HG03521 (cell line): ENCODE measurements around the gene NUP50.
"Not testable (repeated sequence)": the region's sequence is repeated elsewhere in the genome, so short reads cannot be mapped to it uniquely, and the experiment has no call there.

Source experiments
- ATAC-seq: cut with Tn5 transposase; IDR thresholded peaks from one replicate; pipeline ENCODE4 v1.9.1; 2021; ENCODE audit warnings: mild to moderate bottlenecking, moderate library complexity; ENCODE audit not compliant: unreplicated experiment

The NUP50 gene

DNA sequence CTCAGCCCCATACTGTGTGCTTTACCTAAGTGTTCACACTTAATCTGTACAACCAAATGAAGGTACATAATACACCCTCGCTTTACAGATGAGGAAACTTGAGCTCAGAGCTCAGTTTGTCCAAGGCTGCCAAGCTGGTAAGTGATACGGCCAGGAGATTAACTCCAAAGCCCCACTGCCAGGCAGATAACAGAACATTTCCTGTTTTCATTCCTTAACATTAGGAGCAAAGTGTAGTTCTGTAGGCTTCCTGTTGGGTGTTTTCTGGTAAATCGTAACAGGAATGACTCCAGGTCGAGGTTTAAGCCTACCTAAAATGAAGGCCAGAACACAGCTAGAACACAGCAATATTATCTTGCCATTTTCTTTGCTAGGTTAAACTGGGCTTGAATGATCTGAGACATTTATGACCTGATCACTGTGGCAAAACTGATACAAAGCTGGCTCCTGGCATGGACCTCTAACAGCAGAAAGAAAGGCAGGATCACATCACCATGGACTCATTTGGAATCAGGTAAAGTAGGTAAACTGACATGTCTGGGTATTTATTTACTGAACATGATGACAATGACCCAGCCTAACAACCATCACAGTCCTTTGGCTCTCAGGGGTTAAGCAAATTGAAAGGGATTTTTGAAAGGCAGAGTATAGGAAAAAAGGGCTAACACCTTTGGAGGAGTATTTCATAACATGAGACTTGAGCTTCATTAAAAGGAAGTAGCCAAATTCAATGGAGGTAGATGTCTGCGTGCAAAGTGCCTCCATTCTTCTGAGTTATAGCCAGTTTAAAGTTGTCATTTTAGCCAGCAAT, 3.9 kb upstream of the NUP50 start:
- ATAC-seq: no peak

DNA sequence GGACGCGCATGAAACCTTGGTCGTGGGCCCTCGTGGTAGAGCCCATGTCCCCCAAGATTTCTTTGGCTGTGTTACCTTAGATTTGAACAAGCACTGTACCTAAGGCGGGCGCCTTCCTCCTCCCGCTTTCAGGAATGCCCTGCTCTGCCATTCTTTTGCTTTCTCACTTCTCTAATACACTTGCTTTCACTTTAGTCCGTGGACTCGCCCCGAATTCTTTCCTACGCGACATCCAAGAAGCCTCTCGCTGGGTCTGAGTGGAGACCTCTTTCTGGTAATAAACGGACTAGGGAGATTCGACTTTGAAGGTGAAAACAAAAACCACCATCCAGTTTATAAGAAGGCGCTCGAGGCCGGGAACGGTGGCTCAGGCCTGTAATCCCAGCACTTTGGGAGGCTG, 1.2 kb upstream of the NUP50 start:
- ATAC-seq: no peak

DNA sequence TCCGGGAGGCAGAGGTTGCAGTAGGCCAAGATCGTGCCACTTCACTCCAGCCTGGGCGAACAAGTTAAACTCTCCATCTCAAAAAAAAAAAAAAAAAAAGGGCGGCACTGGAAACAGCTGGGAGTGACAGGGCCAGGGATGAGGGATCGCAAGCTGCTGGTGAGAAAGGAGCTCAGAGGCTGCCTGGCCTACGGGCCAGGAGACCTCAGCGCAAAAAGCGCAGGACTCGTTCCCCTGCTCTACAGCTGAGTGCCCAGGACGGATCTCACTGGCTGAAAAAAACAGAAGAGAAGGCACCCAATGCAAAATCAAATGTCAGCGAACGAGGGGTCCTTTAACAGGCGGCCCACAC, 650 bp upstream of the NUP50 start:
- ATAC-seq: no peak

DNA sequence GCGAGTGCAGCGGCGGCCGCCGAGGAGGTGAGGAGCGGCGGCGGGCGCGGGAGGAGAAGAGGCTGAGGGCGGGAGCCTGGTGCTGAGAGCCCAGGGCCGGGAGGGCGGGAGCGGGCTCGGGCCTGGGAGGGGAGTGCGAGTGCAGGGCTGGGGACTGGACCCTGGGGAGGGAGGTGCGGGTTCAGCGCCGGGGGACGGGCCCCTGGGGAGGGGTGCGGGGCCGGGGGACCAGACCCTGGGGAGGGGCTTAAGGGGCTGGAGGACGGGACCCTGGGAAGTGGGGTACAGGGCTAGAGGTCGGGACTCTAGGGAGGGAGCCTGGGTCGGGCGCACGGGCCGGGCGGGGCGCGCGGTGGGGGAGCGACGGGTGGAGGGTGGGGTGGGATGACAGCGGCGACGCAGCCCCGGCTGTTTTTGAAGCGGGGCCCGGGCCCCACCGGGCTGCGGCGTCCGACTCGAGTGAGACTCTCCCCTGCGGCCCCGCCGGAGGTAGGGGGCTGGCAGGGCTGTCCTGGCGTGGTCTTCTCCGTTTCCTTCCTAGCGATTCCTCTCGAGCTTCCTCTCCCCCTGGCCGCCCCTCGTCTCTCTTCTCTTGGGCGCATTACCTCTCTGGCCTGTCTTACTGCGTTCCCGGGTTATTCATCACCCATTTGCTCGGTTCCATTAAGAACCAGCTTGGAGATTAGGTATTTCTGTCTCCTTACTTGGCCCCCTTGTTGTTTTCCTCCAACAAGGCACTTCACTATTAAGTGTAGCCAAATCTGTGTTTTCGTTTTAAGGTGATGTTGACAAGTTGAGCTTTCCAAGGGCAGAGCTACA, 754 bp downstream of the NUP50 start:
- ATAC-seq: peak; percentile 24

DNA sequence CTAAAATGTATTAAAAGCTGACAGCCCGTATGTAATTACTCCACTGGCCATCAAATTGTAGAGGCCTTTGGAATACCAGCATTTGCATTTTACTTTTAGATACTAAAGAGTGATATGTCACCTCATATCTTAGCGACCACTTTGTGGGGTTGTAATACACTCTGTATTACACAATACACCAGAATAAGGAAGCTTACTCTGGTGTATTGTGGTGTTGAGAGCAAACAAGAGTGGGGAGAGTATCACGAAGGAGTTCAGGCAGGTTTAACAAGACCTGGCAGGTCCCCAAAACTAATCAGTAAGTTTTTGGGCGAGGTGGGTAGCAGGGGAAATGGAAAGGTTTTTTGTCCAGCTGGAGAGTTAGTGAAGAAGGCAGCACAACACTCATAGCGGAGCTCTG, 3.2 kb downstream of the NUP50 start:
- no peak for ATAC-seq

DNA sequence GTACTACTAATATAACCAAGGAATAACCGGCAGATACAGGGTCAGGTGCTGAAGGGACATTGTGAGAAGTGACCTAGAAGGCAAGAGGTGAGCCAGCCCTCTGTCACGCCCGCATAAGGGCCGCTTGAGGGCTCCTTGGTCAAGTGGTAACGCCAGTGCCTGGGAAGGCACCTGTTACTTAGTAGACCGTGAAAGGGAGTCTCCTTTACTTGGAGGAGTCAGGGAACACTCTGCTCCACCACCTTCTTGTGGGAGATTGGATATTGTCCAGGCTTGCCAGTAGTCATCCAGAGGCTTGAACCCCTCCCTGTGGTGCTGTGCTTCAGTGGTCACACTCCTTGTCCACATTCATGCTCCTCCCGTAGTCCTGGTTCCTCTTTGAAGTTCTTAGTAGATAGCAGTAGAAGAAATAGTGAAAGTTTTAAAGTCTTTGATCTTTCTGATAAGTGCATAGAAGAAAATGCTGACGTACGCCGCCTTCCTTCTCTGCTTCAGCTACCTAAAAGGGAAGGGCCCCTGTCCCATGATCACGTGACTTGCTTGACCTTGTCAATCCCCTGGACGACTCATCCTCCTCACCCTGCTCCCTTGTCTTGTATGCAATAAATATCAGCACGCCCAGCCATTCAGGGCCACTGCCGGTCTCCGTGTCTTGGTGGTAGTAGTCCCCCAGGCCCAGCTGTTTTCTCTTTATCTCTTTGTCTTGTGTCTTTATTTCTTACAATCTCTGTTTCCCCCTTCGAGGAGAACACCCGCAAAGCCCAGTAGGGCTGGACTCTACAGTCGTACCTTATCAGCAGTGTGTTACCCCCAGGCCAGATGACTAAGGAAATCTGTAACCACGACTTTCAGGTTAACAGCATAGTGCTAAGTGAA, 6.1 kb downstream of the NUP50 start:
- ATAC-seq: no peak

DNA sequence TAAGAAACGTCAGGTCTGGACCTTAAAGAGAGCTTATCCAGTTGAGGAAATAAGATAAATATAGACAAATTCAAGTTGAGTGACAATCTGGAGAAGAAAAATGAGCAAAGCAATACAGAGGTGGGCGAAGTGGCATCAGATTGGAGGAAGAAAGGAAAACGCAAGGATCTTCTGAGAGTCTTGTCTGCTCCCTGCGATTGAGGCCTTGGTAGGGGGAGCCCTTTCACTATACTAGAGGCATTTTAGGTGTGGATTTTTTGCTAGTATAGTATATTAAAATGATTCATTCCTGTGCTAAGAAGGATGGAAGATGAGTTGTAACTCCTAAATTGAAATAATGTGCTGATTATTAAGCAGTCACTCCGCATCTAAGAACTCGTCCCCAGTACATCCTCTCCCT, 8.1 kb downstream of the NUP50 start:
- no peak for ATAC-seq

DNA sequence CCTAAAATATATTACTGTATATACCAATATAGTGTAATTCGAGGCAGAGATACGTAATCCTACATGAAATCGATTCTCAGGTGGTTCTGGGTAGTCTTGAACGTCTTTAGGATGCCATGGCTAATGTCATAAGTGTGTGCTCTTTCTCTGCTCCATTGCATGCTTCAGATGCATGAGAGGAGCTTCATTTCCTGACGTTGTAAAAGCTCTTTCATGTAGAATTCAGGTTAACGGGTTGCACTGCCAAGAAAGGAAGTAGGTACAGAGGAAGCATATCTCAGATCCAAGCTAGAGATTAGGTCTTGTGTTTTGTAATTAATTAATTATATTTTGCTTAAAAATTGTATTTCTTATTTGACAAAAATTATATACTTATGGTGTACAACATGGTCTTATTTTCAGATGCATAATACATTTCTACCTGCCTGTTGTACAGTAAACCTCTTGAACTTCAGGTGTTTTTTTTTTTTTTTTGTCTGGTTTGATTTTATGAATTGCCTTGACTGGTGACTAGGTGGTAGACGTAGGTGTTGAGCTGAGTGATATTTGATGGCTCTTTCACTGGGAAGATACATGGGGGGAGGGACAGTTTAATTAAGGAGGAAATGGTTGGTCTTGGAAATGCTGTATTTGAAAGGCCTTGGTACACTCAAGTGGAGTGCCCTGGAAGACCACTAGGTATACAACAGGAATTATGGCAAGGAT, 9.3 kb downstream of the NUP50 start:
- ATAC-seq: no peak

DNA sequence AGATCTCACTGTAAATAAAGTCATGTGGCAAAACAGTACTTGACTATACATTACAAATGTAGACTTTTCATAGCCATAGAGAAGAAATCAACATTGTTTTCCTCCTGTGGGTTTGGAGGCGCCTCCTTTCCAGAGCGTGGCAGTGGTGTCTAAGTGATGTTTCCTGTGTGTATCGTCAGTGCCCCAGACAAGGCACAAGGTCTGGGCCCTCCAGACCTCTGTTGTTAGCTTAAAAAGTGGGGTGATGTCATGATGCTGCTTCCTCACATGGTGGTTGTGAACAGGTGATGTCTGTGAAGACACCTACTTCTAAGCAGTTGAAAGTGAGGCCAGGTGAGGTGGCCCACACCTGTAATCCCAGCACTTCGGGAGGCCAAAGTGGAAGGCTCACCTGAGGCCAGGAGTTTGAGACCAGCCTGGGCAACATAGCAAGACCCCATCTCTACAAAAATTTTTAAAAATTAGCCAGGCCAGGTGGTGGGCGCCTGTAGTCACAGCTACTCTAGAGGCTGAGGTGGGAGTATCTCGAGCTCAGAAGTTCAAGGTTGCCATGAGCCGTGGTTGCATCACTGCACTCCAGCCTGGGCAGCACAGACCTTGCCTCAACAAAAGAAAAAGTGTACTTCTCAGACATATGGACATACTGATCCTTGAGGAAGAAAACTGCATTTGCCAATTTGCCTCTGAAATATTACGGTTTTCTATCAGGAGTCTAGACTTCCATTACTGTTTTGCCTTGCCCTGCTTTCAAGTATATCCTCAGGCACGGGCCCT, 15.7 kb downstream of the NUP50 start:
- ATAC-seq: no peak

DNA sequence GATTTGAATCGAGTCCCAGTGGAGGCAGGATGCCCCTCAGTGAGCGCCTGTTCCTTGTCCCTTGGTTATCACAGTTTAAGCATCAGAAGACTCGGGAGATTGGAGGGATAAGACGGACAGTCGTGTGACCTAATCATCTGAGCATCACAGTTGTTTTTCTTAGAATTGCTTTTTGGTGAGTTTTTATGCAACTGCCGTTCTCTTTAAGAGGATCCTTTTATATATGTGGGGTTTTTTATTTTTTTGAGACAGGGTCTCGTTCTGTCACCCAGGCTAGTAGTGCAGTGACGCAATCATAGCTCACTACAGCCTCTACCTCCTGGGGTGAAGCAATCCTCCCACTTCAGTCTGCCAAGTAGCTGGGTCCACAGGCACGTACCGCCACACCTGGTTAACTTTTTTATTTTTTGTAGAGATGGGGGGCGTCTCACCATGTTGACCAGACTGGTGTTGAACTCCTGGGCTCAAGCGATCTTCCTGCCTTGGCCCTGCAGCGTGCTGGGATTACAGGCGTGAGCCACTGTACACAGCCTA, 16.5 kb downstream of the NUP50 start:
- no peak for ATAC-seq

DNA sequence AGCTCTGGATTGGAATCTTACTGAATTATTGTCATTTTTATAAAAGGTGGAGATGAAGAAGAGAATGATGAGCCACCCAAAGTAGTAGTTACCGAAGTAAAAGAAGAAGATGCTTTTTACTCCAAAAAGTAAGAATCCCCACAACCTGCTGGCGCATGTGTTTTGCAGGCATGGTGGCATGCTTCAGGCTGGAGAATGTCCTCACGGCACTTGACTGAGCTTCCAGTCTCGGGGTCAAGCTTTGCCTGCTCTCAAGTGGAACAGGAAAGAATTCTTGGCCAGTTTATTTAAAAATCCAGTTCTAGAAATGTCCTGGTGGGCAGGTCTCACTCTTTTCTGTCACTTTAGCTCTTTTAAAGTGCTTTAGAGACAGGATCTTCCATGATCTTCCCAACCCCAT, 17.5 kb downstream of the NUP50 start:
- ATAC-seq: no peak

DNA sequence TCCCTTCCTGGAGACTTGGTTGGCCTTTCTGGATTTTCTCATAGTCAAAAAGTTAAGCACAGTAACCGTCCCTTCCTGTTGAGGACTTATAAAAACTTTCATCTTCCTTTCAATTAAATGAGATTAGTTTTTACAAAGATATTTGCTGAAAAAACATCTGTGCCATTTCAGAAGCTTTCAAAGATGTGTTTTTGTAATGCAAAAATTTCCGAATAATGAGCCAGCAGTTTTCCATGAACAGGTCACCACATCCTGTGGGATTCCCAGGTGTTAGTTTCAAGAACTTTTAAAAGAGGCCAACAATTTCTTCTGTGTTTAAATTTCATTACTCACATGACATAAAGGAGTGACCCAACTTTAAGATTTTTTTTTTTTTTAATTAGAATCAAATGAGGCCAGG, 18.0 kb downstream of the NUP50 start:
- ATAC-seq: no peak

DNA sequence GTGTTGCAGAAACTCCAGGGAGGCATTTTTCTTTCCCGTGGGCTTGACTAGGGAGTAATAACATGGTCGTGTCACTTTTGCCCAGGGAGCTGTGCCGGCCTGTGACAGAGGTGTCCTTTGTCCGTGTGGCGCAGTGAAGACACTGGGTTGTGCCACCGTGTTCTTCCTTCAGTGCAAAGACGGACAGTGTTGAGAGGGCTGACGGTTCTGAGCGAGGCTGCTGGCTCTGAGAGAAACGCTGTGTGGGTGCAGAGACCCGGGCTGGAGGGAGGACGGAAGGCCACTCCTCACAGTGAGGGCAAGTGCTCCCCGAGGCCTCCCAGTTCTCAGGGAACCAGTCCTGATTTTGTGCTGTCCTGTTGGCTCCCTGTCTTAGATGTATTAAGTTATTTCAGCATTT, 20.2 kb downstream of the NUP50 start:
- ATAC-seq: no peak

DNA sequence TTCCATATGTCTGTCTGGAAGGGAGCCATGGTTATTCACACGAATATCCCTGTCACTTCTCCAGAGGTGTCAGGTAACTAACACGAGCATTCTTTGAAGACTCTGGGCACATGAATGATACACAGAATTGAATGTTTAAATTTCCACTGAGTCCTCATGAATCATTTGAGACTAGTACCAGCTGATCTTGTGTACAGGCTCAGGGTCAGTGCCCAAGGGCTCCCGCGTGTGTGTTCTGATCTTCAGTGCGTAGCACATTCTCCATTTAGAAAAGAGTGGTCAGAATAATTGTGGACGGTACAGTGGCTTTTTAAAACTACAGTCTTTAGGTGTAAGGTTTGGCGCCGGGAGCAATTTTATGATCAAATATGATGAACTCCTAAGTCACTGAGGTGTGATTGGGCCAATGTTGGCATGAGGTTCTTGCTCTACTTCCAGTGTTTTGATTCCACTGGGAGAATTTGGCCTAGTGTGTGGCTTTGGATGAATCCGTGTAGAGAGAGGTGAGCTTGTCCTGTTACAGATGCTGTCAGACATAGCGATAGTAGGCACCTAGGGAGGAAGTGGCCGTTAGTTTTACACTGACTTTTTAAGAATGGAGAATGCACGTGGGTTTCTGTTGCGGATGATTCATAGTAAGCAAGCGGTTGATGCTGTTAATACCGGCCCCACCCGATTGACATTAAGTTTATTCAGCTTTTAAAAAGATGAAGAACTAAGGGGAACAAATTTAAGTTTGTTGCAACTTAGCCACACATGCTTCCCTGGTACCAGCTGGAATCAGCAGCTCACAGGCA, 22.2 kb downstream of the NUP50 start:
- no peak for ATAC-seq

DNA sequence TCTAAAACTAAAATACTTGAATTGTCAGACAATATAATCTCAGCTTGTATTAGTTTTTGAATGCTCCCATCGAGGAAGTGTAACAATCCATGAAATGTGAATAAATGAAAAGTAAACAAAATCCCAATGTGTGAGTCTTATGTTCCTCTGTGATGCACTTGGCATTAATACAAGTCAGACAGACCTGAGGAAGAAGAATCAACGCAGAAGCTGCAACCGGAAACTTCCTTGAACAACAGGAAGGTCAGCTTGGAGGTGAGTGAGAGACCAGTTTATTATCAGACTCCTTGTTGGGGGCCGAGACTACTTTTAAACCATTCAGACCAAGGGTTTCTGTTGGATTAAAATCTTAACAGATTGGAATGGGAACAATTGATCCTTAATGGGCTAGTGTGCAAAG, 24.2 kb downstream of the NUP50 start:
- no peak for ATAC-seq

DNA sequence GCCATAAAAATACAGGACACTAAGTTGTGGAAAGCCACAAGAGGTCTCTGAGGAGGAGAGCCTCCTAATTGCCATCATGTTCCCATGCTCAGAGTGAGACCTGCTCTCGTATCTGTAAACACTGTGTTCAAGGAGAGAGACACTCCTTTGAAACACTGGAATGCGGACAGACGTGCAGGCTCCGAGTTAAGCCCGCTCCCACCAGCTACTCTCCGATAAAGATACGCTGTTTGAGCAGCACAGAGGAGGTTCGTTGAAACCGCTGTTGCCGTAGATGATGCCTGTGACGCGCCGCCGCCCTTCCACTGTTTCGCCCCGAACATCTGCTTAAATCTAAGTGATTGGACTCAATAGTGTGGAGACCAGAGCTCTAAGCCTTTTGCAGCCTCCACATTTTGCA, 25.1 kb downstream of the NUP50 start:
- no peak for ATAC-seq

DNA sequence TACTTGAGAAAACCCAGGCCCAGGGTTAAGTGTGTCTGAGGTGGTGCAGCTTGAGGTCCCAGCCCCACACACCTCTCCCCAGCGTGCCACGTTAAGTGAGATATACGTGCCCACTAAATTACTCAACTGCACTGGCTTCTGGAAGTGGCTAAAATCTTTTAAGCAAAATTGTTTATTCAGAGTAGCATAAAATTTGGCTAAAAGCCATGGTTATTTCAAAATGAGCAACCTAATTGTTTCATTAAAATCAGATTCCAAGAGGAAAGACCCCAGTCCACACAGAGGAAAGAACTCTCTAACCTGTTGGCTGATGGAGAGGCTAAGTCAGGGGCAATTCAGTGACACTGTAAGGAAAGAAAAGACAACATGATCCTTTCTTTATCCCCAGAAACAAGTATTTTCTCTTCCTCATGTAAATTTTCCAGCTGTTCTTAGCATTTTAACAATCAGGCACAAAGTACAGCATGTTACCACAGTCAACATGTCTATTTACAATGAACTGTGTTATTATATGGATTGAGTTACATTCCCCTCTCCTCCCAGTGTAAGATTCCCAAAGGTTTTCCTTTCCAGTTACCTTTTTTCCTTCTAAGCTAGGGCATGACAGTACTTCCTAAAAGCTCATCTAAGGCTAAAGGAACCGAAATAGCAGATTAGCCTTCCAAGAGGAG, 26.6 kb downstream of the NUP50 start:
- ATAC-seq: no peak

DNA sequence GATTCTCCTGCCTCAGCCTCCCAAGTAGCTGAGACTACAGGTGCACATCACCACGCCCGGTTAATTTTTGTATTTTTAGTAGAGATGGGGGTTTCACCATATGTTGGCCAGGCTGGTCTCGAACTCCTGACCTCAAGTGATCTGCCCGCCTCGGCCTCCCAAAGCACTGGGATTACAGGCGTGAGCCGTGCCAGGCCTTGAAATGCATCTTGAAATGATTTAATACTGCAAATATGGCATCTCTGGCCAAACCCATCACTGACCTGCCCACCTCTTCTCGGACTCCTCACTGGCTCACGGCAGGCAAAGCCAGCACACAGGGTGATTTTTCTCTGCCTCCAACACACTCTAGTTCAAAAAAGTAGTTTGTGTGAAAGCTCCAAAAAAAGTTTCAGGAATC, 28.0 kb downstream of the NUP50 start:
- ATAC-seq: not testable (repeated sequence)
